Measurements from ENCODE around the gene SIGLECL1. TPM values are rescaled to one million over a fixed set of nuclear protein-coding genes. Genes with fewer than 3 reads are reported as not detected.

Gene SIGLECL1
- total RNA-seq, 4 donors from 2014 or later, result not detected

- H3K27ac ChIP-seq, result no peak overlapping the region
- no peaks in the 10 kb centered on the region for H3K4me1 ChIP-seq
- no peaks in the 10 kb centered on the region for H3K9me3 ChIP-seq
- no peaks in the 10 kb centered on the region for H3K36me3 ChIP-seq
- peaks cover 33% of the 10 kb centered on the region for H3K27me3 ChIP-seq
- no peak overlapping the region for H3K4me3 ChIP-seq
- 71 to 76% methylated on average over 6 to 9 of the region's 9 CpGs for WGBS, 2 donors (ENCODE audit: low coverage in 1 of 2)
- no peak for TF ChIP-seq POLR2A (IDR thresholded peaks at IDR 0.05)
- no peak for TF ChIP-seq CTCF (IDR thresholded peaks at IDR 0.05)
- TF ChIP-seq EP300 (IDR thresholded peaks at IDR 0.05), result no peak
- no peak for TF ChIP-seq POLR2AphosphoS5 (IDR thresholded peaks at IDR 0.05)
- ATAC-seq, result no peak
Observed at GRCh38 chr19:51252306-51253079, 1.6 kb downstream of the SIGLECL1 start.

GRCh38 chr19:51253088-51253806 is 2.4 kb downstream of the SIGLECL1 start:
- Histone ChIP-seq H3K4me3 (no peak overlapping the region), H3K9me3 (no peaks in the 10 kb centered on the region), H3K4me1 (no peaks in the 10 kb centered on the region), H3K27ac (no peak overlapping the region), H3K36me3 (no peaks in the 10 kb centered on the region), H3K27me3 (peaks cover 37% of the 10 kb centered on the region)
- WGBS, 2 donors (ENCODE audit: low coverage in 1 of 2), result 63 to 67% methylated on average over 1 of the region's 1 CpG
- no peak for ATAC-seq
- TF ChIP-seq CTCF (IDR thresholded peaks at IDR 0.05) (no peak), POLR2A (IDR thresholded peaks at IDR 0.05) (no peak), EP300 (IDR thresholded peaks at IDR 0.05) (no peak), POLR2AphosphoS5 (IDR thresholded peaks at IDR 0.05) (no peak)

GRCh38 chr19:51256155-51256625 is 5.3 kb downstream of the SIGLECL1 start:
- 47 to 54% methylated on average over 2 of the region's 2 CpGs for WGBS, 2 donors (ENCODE audit: low coverage in 1 of 2)
- no peaks in the 10 kb centered on the region for H3K4me1 ChIP-seq
- no peak for TF ChIP-seq POLR2AphosphoS5 (IDR thresholded peaks at IDR 0.05)
- no peak for TF ChIP-seq EP300 (IDR thresholded peaks at IDR 0.05)
- TF ChIP-seq CTCF (IDR thresholded peaks at IDR 0.05), result no peak
- no peak for TF ChIP-seq POLR2A (IDR thresholded peaks at IDR 0.05)

GRCh38 chr19:51257471-51257870 is 6.6 kb downstream of the SIGLECL1 start:
- Histone ChIP-seq H3K27me3 (peaks cover 36% of the 10 kb centered on the region), H3K9me3 (peaks cover 0 to 4% (median 0%) of the 10 kb centered on the region in 3 donors), H3K36me3 (no peaks in the 10 kb centered on the region), H3K4me3 (no peak overlapping the region), H3K27ac (no peak overlapping the region), H3K4me1 (no peaks in the 10 kb centered on the region)
- 83 to 90% methylated on average over 2 of the region's 2 CpGs for WGBS, 2 donors (ENCODE audit: low coverage in 1 of 2)
- TF ChIP-seq CTCF (IDR thresholded peaks at IDR 0.05), result no peak
- no peak for TF ChIP-seq EP300 (IDR thresholded peaks at IDR 0.05)
- TF ChIP-seq POLR2A (IDR thresholded peaks at IDR 0.05), result no peak
- no peak for TF ChIP-seq POLR2AphosphoS5 (IDR thresholded peaks at IDR 0.05)
- ATAC-seq, result no peak

More at GRCh38 chr19:51256155-51256625, 5.3 kb downstream of the SIGLECL1 start:
- no peak for ATAC-seq
- peaks cover 0 to 2% (median 0%) of the 10 kb centered on the region in 3 donors for H3K9me3 ChIP-seq
- no peak overlapping the region for H3K4me3 ChIP-seq
- peaks cover 38% of the 10 kb centered on the region for H3K27me3 ChIP-seq
- H3K36me3 ChIP-seq, result no peaks in the 10 kb centered on the region
- H3K27ac ChIP-seq, result no peak overlapping the region

Data from gastroesophageal sphincter (tissue), 4 donors.